Endothelial cell of umbilical vein (primary cell): Measurements from ENCODE around the gene HYOU1.

ENCODE experiments used
- CTCF ChIP-seq, 2 donors: IDR thresholded peaks; 1 replicate in 1 of 2; 2 replicates in 1 of 2; pipeline ENCODE4 v1.5.1; 2011; ENCODE audit warnings: low read length in 2 of 2, mild to moderate bottlenecking in 2 of 2, moderate library complexity in 2 of 2, control low read depth in 1 of 2, inconsistent platforms in 1 of 2, low read depth in 1 of 2; ENCODE audit not compliant: insufficient read depth in 1 of 2; ENCODE audit errors: extremely low read depth in 1 of 2
- EZH2 ChIP-seq: IDR thresholded peaks from 2 replicates; pipeline ENCODE4 v1.6.1; 2012; ENCODE audit warnings: borderline replicate concordance, low read depth, mild to moderate bottlenecking, moderate library complexity, low read length, inconsistent platforms; ENCODE audit not compliant: severe bottlenecking
- FOS ChIP-seq: IDR thresholded peaks from 2 replicates; pipeline ENCODE4 v1.6.1; 2011; ENCODE audit warnings: mild to moderate bottlenecking, low read length, moderate library complexity, borderline replicate concordance; ENCODE audit not compliant: insufficient read depth
- GATA2 ChIP-seq: IDR thresholded peaks from 2 replicates; pipeline ENCODE4 v1.7.0; 2011; ENCODE audit warnings: low read depth, mild to moderate bottlenecking, moderate library complexity, mixed read lengths, low read length; ENCODE audit not compliant: insufficient read length, insufficient read depth
- JUN ChIP-seq: IDR thresholded peaks from 2 replicates; pipeline ENCODE4 v1.6.1; 2011; ENCODE audit warnings: borderline replicate concordance, low read depth; ENCODE audit not compliant: insufficient read length, insufficient read depth
- MAX ChIP-seq: IDR thresholded peaks from 2 replicates; pipeline ENCODE4 v1.6.1; 2011; ENCODE audit not compliant: insufficient read depth, insufficient read length
- MYC ChIP-seq: IDR thresholded peaks from one replicate; pipeline ENCODE4 v1.6.1; 2011; ENCODE audit warnings: mild to moderate bottlenecking, low read depth, low read length
- POLR2A ChIP-seq: IDR thresholded peaks from 2 replicates; pipeline ENCODE4 v1.6.1; 2012; ENCODE audit warnings: low read depth, mild to moderate bottlenecking, control low read depth, low read length
- POLR2AphosphoS5 ChIP-seq: IDR thresholded peaks from 2 replicates; pipeline ENCODE4 v1.6.1; 2012; ENCODE audit warnings: low read depth, mild to moderate bottlenecking, control low read depth, low read length, moderate library complexity; ENCODE audit not compliant: insufficient read depth

GRCh38 chr11:119030329-119031047 lies 26.5 kb downstream of the HYOU1 start, which contains the start of gene SLC37A4:
- TF ChIP-seq CTCF (IDR thresholded peaks at IDR 0.05; ENCODE audit: extremely low read depth in 1 of 2, insufficient read depth in 1 of 2, low read depth in 1 of 2, low read length in 2 of 2), result peak in 1 of 2 donors; percentile 93
- TF ChIP-seq POLR2AphosphoS5, result peak; percentile 63
- peak; percentile 96 for TF ChIP-seq MAX
- TF ChIP-seq EZH2, result no peak
- TF ChIP-seq JUN, result no peak
- peak; percentile 65 for TF ChIP-seq POLR2A
- no peak for TF ChIP-seq GATA2
- peak; percentile 68 for TF ChIP-seq MYC
- TF ChIP-seq FOS, result no peak
